ENCODE results near the gene ZNF646.

The ZNF646 gene

GRCh38 chr16:31117384-31118222 is 43.4 kb downstream of the ZNF646 start, which contains the start of gene KAT8:
Gene KAT8 (plus strand): TSS chr16:31117664. CDS start chr16:31117682, 18 bp downstream.
- Histone ChIP-seq H3K4me1 (ENCODE audit: control insufficient read depth, insufficient read depth, low read length) (peaks cover 20% of the 10 kb centered on the region), H3K9ac (ENCODE audit: low read length) (peak within 1 kb of the TSS; percentile 96), H3K9me3 (ENCODE audit: control insufficient read depth, low read length) (no peaks in the 10 kb centered on the region), H3K4me3 (ENCODE audit: low read length) (peak within 1 kb of the TSS; percentile 72), H3K36me3 (ENCODE audit: control insufficient read depth, insufficient read depth, low read length) (peaks cover 5% of the 10 kb centered on the region), H3K27me3 (ENCODE audit: control insufficient read depth, insufficient read depth, low read length) (no peaks in the 10 kb centered on the region)

- peak overlapping the region; percentile 96 for H3K9ac ChIP-seq (ENCODE audit: low read length)
- peaks cover 16% of the 10 kb centered on the region for H3K4me1 ChIP-seq (ENCODE audit: control insufficient read depth, insufficient read depth, low read length)
- H3K9me3 ChIP-seq (ENCODE audit: control insufficient read depth, low read length), result no peaks in the 10 kb centered on the region
- no peaks in the 10 kb centered on the region for H3K27me3 ChIP-seq (ENCODE audit: control insufficient read depth, insufficient read depth, low read length)
- peaks cover 5% of the 10 kb centered on the region for H3K36me3 ChIP-seq (ENCODE audit: control insufficient read depth, insufficient read depth, low read length)
- peak overlapping the region; percentile 72 for H3K4me3 ChIP-seq (ENCODE audit: low read length)
Measured at GRCh38 chr16:31118223-31119155, 44.3 kb downstream of the ZNF646 start.

GRCh38 chr16:31120129-31120528 is 45.9 kb downstream of the ZNF646 start:
- H3K4me3 ChIP-seq (ENCODE audit: low read length), result no peak overlapping the region
- no peaks in the 10 kb centered on the region for H3K9me3 ChIP-seq (ENCODE audit: control insufficient read depth, low read length)
- peaks cover 10% of the 10 kb centered on the region for H3K4me1 ChIP-seq (ENCODE audit: control insufficient read depth, insufficient read depth, low read length)
- H3K27me3 ChIP-seq (ENCODE audit: control insufficient read depth, insufficient read depth, low read length), result no peaks in the 10 kb centered on the region
- H3K9ac ChIP-seq (ENCODE audit: low read length), result no peak overlapping the region
- peaks cover 5% of the 10 kb centered on the region for H3K36me3 ChIP-seq (ENCODE audit: control insufficient read depth, insufficient read depth, low read length)

GRCh38 chr16:31125844-31126243 is 51.6 kb downstream of the ZNF646 start:
- Histone ChIP-seq H3K27me3 (ENCODE audit: control insufficient read depth, insufficient read depth, low read length) (no peaks in the 10 kb centered on the region), H3K36me3 (ENCODE audit: control insufficient read depth, insufficient read depth, low read length) (peaks cover 8% of the 10 kb centered on the region), H3K9me3 (ENCODE audit: control insufficient read depth, low read length) (no peaks in the 10 kb centered on the region), H3K9ac (ENCODE audit: low read length) (no peak overlapping the region), H3K4me3 (ENCODE audit: low read length) (no peak overlapping the region), H3K4me1 (ENCODE audit: control insufficient read depth, insufficient read depth, low read length) (peaks cover 41% of the 10 kb centered on the region)

GRCh38 chr16:31127182-31127581 is 53.0 kb downstream of the ZNF646 start:
- Histone ChIP-seq H3K9ac (ENCODE audit: low read length) (peak overlapping the region; percentile 63), H3K9me3 (ENCODE audit: control insufficient read depth, low read length) (no peaks in the 10 kb centered on the region), H3K4me3 (ENCODE audit: low read length) (no peak overlapping the region), H3K27me3 (ENCODE audit: control insufficient read depth, insufficient read depth, low read length) (no peaks in the 10 kb centered on the region), H3K36me3 (ENCODE audit: control insufficient read depth, insufficient read depth, low read length) (peaks cover 11% of the 10 kb centered on the region), H3K4me1 (ENCODE audit: control insufficient read depth, insufficient read depth, low read length) (peaks cover 55% of the 10 kb centered on the region)

GRCh38 chr16:31128711-31129567 is 54.7 kb downstream of the ZNF646 start:
- peak overlapping the region; percentile 63 for H3K9ac ChIP-seq (ENCODE audit: low read length)
- no peaks in the 10 kb centered on the region for H3K9me3 ChIP-seq (ENCODE audit: control insufficient read depth, low read length)
- peaks cover 23% of the 10 kb centered on the region for H3K36me3 ChIP-seq (ENCODE audit: control insufficient read depth, insufficient read depth, low read length)
- peaks cover 72% of the 10 kb centered on the region for H3K4me1 ChIP-seq (ENCODE audit: control insufficient read depth, insufficient read depth, low read length)
- H3K4me3 ChIP-seq (ENCODE audit: low read length), result no peak overlapping the region
- no peaks in the 10 kb centered on the region for H3K27me3 ChIP-seq (ENCODE audit: control insufficient read depth, insufficient read depth, low read length)

- H3K4me3 ChIP-seq (ENCODE audit: low read length), result no peak overlapping the region
- peak overlapping the region; percentile 63 for H3K9ac ChIP-seq (ENCODE audit: low read length)
- peaks cover 72% of the 10 kb centered on the region for H3K4me1 ChIP-seq (ENCODE audit: control insufficient read depth, insufficient read depth, low read length)
- H3K9me3 ChIP-seq (ENCODE audit: control insufficient read depth, low read length), result no peaks in the 10 kb centered on the region
- H3K36me3 ChIP-seq (ENCODE audit: control insufficient read depth, insufficient read depth, low read length), result peaks cover 23% of the 10 kb centered on the region
- H3K27me3 ChIP-seq (ENCODE audit: control insufficient read depth, insufficient read depth, low read length), result no peaks in the 10 kb centered on the region
Measured at GRCh38 chr16:31129568-31130335, 55.5 kb downstream of the ZNF646 start.

- H3K36me3 ChIP-seq (ENCODE audit: control insufficient read depth, insufficient read depth, low read length), result peaks cover 23% of the 10 kb centered on the region
- H3K27me3 ChIP-seq (ENCODE audit: control insufficient read depth, insufficient read depth, low read length), result peaks cover 3% of the 10 kb centered on the region
- no peak overlapping the region for H3K4me3 ChIP-seq (ENCODE audit: low read length)
- H3K4me1 ChIP-seq (ENCODE audit: control insufficient read depth, insufficient read depth, low read length), result peaks cover 72% of the 10 kb centered on the region
- peak overlapping the region; percentile 63 for H3K9ac ChIP-seq (ENCODE audit: low read length)
- no peaks in the 10 kb centered on the region for H3K9me3 ChIP-seq (ENCODE audit: control insufficient read depth, low read length)
Measured at GRCh38 chr16:31130336-31130891, 56.2 kb downstream of the ZNF646 start.

- peaks cover 23% of the 10 kb centered on the region for H3K36me3 ChIP-seq (ENCODE audit: control insufficient read depth, insufficient read depth, low read length)
- H3K4me1 ChIP-seq (ENCODE audit: control insufficient read depth, insufficient read depth, low read length), result peaks cover 75% of the 10 kb centered on the region
- H3K9me3 ChIP-seq (ENCODE audit: control insufficient read depth, low read length), result no peaks in the 10 kb centered on the region
- peak overlapping the region; percentile 63 for H3K9ac ChIP-seq (ENCODE audit: low read length)
- H3K4me3 ChIP-seq (ENCODE audit: low read length), result no peak overlapping the region
- peaks cover 3% of the 10 kb centered on the region for H3K27me3 ChIP-seq (ENCODE audit: control insufficient read depth, insufficient read depth, low read length)
Measured at GRCh38 chr16:31130899-31131298, 56.7 kb downstream of the ZNF646 start.

GRCh38 chr16:31131416-31131815 is 57.2 kb downstream of the ZNF646 start:
- H3K27me3 ChIP-seq (ENCODE audit: control insufficient read depth, insufficient read depth, low read length), result peaks cover 3% of the 10 kb centered on the region
- H3K9me3 ChIP-seq (ENCODE audit: control insufficient read depth, low read length), result no peaks in the 10 kb centered on the region
- no peak overlapping the region for H3K4me3 ChIP-seq (ENCODE audit: low read length)
- H3K36me3 ChIP-seq (ENCODE audit: control insufficient read depth, insufficient read depth, low read length), result peaks cover 23% of the 10 kb centered on the region
- H3K9ac ChIP-seq (ENCODE audit: low read length), result peak overlapping the region; percentile 63
- peaks cover 79% of the 10 kb centered on the region for H3K4me1 ChIP-seq (ENCODE audit: control insufficient read depth, insufficient read depth, low read length)

Data from mucosa of stomach (tissue), 1 donor.